Measurements from ENCODE around the gene CD44. TPM values are rescaled to one million over a fixed set of nuclear protein-coding genes. Genes with fewer than 3 reads are reported as not detected.

The CD44 gene
- total and polyA plus RNA-seq, 2 experiments from 2014 or later: 405 to 519 TPM

DNA sequence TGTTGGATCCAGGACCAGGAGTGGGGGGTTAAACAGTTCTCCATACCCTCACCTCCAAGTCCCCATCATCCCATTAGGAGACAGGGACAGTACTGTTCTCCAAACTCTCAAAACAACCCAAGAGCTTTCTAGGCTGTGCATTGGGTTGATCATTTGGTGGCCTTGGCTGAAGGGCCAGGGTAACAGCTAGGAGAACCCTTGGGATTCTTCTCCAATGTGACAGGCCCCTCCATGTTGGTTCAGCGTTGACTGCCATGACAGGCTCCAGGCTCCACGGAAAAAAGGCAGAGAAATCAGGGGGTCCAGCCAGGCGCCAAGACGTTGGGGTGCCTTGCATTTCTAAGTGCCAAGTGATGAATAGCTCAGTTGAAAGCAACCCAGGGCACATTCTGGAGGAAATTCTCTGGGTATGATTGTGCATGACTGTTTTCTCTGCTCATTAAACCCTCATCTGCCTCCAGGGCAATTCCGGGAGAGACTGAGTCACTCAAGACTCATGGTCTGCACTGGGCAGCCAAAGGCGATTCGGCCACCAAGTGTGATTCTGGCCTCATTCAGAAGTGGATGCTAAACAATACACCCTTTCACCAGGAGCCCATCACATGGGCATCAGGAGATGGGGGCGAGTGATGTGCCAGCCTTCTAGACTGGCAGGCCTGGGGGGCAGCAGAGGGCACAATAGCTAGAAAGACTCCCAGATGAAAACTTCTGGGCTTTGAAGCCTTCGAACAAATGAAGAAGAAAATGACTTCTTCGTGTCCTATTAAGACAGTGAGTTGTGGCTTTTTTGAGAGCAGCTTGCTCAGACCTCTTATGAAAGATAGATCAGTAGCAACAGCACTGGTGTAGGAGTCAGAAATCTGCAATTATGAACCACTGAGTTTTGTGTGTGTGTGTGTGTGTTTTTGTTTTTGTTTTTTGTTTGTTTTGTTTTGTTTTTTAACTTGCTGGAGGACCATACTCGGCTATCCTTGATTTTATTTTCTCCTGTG, 27.7 kb downstream of the CD44 start:
- H3K4me3 ChIP-seq: peak overlapping the region; percentile 51
- H3F3A ChIP-seq (ENCODE audit: insufficient read depth): peaks cover 98% of the 10 kb centered on the region
- no peaks in the 10 kb centered on the region for H3K9me2 ChIP-seq (ENCODE audit: insufficient read depth)
- no peak overlapping the region for H2AFZ ChIP-seq
- peak overlapping the region; percentile 82 for H3K9ac ChIP-seq
- WGBS, 2 experiments (ENCODE audit: low coverage in 1 of 2, low lambda C conversion rate in 2 of 2, missing lambda C conversion rate in 2 of 2): 1% methylated on average over 11 of the region's 11 CpGs
- no peaks in the 10 kb centered on the region for H3K27me3 ChIP-seq (replicated peaks; ENCODE audit: insufficient read depth)
- H3K79me2 ChIP-seq (ENCODE audit: insufficient read depth): peaks cover 95% of the 10 kb centered on the region
- H3K27ac ChIP-seq: peak overlapping the region; percentile 99
- peaks cover 9% of the 10 kb centered on the region; the same call in 1 of the 2 replicates for H3K36me3 ChIP-seq (ENCODE audit: low read depth)
- H3K4me1 ChIP-seq (ENCODE audit: insufficient read depth): peaks cover 98% of the 10 kb centered on the region
- peaks cover 6% of the 10 kb centered on the region; the same call in 1 of the 2 replicates for H4K20me1 ChIP-seq (ENCODE audit: insufficient read depth)
- DNase-seq: peak; percentile 98
- no peaks in the 10 kb centered on the region for H3K9me3 ChIP-seq (ENCODE audit: low read depth)
- in situ Hi-C loops (cut with MboI): no loop called here
- TF ChIP-seq EZH2phosphoT487 (IDR thresholded peaks at IDR 0.05; ENCODE audit: insufficient read depth, low read depth): no peak
- H3K4me2 ChIP-seq (ENCODE audit: unreplicated experiment): peak overlapping the region; percentile 77

- Histone ChIP-seq H3K27ac (peak overlapping the region; percentile 99), H3K36me3 (ENCODE audit: low read depth) (peaks cover 14% of the 10 kb centered on the region; the same call in 1 of the 2 replicates), H3K4me3 (peak overlapping the region; percentile 47), H3K9me2 (ENCODE audit: insufficient read depth) (no peaks in the 10 kb centered on the region), H3K4me1 (ENCODE audit: insufficient read depth) (peaks cover 97% of the 10 kb centered on the region), H3K9me3 (ENCODE audit: low read depth) (no peaks in the 10 kb centered on the region), H3K79me2 (ENCODE audit: insufficient read depth) (peaks cover 95% of the 10 kb centered on the region), H3F3A (ENCODE audit: insufficient read depth) (peaks cover 98% of the 10 kb centered on the region), H3K4me2 (ENCODE audit: unreplicated experiment) (peak overlapping the region; percentile 74), H3K27me3 (replicated peaks; ENCODE audit: insufficient read depth) (no peaks in the 10 kb centered on the region), H2AFZ (no peak overlapping the region), H3K9ac (peak overlapping the region; percentile 82), H4K20me1 (ENCODE audit: insufficient read depth) (peaks cover 2% of the 10 kb centered on the region; the same call in 1 of the 2 replicates)
- TF ChIP-seq EZH2phosphoT487 (IDR thresholded peaks at IDR 0.05; ENCODE audit: insufficient read depth, low read depth) (no peak), EZH2 (IDR thresholded peaks at IDR 0.05; ENCODE audit: insufficient read depth, poor library complexity, severe bottlenecking) (no peak)
- 24 to 27% methylated on average over 2 of the region's 2 CpGs for WGBS, 2 experiments (ENCODE audit: low coverage in 1 of 2, low lambda C conversion rate in 2 of 2, missing lambda C conversion rate in 2 of 2)
- in situ Hi-C loops (cut with MboI): no loop called here
- peak; percentile 65 for DNase-seq
Measured at GRCh38 chr11:35167426-35167954, 28.5 kb downstream of the CD44 start.

- no peaks in the 10 kb centered on the region for H4K20me1 ChIP-seq (ENCODE audit: insufficient read depth)
- no peak for DNase-seq
- H3K9me3 ChIP-seq (ENCODE audit: low read depth): no peaks in the 10 kb centered on the region
- peaks cover 98% of the 10 kb centered on the region for H3F3A ChIP-seq (ENCODE audit: insufficient read depth)
- no peaks in the 10 kb centered on the region for H3K27me3 ChIP-seq (replicated peaks; ENCODE audit: insufficient read depth)
- peak overlapping the region; percentile 82; the same call in 1 of the 2 replicates for H3K9ac ChIP-seq
- 59% methylated on average over 2 of the region's 2 CpGs for WGBS, 2 experiments (ENCODE audit: low coverage in 1 of 2, low lambda C conversion rate in 2 of 2, missing lambda C conversion rate in 2 of 2)
- no peak for TF ChIP-seq EZH2 (IDR thresholded peaks at IDR 0.05; ENCODE audit: insufficient read depth, poor library complexity, severe bottlenecking)
- TF ChIP-seq EZH2phosphoT487 (IDR thresholded peaks at IDR 0.05; ENCODE audit: insufficient read depth, low read depth): no peak
- H3K27ac ChIP-seq: peak overlapping the region; percentile 99
- H3K9me2 ChIP-seq (ENCODE audit: insufficient read depth): no peaks in the 10 kb centered on the region
- peak overlapping the region; percentile 74 for H3K4me2 ChIP-seq (ENCODE audit: unreplicated experiment)
- H3K79me2 ChIP-seq (ENCODE audit: insufficient read depth): peaks cover 95% of the 10 kb centered on the region
- in situ Hi-C loops (cut with MboI): no loop called here
- H2AFZ ChIP-seq: no peak overlapping the region
- H3K4me1 ChIP-seq (ENCODE audit: insufficient read depth): peaks cover 97% of the 10 kb centered on the region
- H3K4me3 ChIP-seq: no peak overlapping the region
- H3K36me3 ChIP-seq (ENCODE audit: low read depth): peaks cover 18% of the 10 kb centered on the region; the same call in 1 of the 2 replicates
Measured at GRCh38 chr11:35168671-35169070, 29.7 kb downstream of the CD44 start.

DNA sequence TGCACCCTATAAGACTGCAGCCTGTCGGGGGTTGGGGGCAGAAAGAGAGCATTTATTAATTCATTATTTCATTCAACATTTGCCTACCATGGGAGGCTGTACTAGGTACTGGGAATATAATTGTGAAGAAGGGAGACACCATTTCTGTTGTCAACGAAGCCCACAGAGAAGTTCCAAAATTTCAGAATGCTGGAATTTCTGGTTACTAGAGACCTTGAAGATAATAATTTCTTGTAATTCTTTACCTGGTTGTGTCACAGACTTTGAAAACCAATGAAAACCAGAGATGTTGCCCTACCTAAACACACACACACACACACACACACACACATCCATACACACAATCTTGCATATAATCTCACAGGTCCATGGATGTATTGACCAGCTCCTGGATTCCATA, 30.1 kb downstream of the CD44 start:
- peak overlapping the region; percentile 99 for H3K27ac ChIP-seq
- in situ Hi-C loops (cut with MboI): no loop called here
- no peak overlapping the region for H2AFZ ChIP-seq
- H3K9me2 ChIP-seq (ENCODE audit: insufficient read depth): no peaks in the 10 kb centered on the region
- H3K36me3 ChIP-seq (ENCODE audit: low read depth): peaks cover 18% of the 10 kb centered on the region; the same call in 1 of the 2 replicates
- H3F3A ChIP-seq (ENCODE audit: insufficient read depth): peaks cover 98% of the 10 kb centered on the region
- no peak overlapping the region for H3K4me3 ChIP-seq
- TF ChIP-seq EZH2 (IDR thresholded peaks at IDR 0.05; ENCODE audit: insufficient read depth, poor library complexity, severe bottlenecking) (no peak), EZH2phosphoT487 (IDR thresholded peaks at IDR 0.05; ENCODE audit: insufficient read depth, low read depth) (no peak)
- no peaks in the 10 kb centered on the region for H3K27me3 ChIP-seq (replicated peaks; ENCODE audit: insufficient read depth)
- peaks cover 95% of the 10 kb centered on the region for H3K79me2 ChIP-seq (ENCODE audit: insufficient read depth)
- WGBS, 2 experiments (ENCODE audit: low coverage in 1 of 2, low lambda C conversion rate in 2 of 2, missing lambda C conversion rate in 2 of 2): 95 to 98% methylated on average over 2 of the region's 2 CpGs
- no peak overlapping the region for H3K4me2 ChIP-seq (ENCODE audit: unreplicated experiment)
- DNase-seq: no peak
- H3K9ac ChIP-seq: no peak overlapping the region
- no peaks in the 10 kb centered on the region for H3K9me3 ChIP-seq (ENCODE audit: low read depth)
- H3K4me1 ChIP-seq (ENCODE audit: insufficient read depth): peaks cover 97% of the 10 kb centered on the region
- no peaks in the 10 kb centered on the region for H4K20me1 ChIP-seq (ENCODE audit: insufficient read depth)

All from GM23248 (cell line).